ENCODE measurements around the gene PRX.

Gene PRX

GRCh38 chr19:40418040-40418439 lies 4.9 kb upstream of the PRX start:
- DNase-seq (ENCODE audit: extremely low read depth, low read depth) = no peak
- TF ChIP-seq CTCF (IDR thresholded peaks at IDR 0.05; ENCODE audit: low read depth, low read length, missing control alignments) = no peak
- H3K4me3 ChIP-seq (replicated peaks; ENCODE audit: low read depth, low read length) = no peak overlapping the region

- no peak overlapping the region for H3K4me3 ChIP-seq (replicated peaks; ENCODE audit: low read depth, low read length)
- TF ChIP-seq CTCF (IDR thresholded peaks at IDR 0.05; ENCODE audit: low read depth, low read length, missing control alignments) = no peak
- no peak for DNase-seq (ENCODE audit: extremely low read depth, low read depth)
These were observed 4.4 kb upstream of the PRX start for GRCh38 chr19:40417643-40417981.

- DNase-seq (ENCODE audit: extremely low read depth, low read depth) = no peak
- TF ChIP-seq CTCF (IDR thresholded peaks at IDR 0.05; ENCODE audit: low read depth, low read length, missing control alignments) = no peak
- no peak overlapping the region for H3K4me3 ChIP-seq (replicated peaks; ENCODE audit: low read depth, low read length)
These were observed 3.9 kb upstream of the PRX start for GRCh38 chr19:40416918-40417642.

GRCh38 chr19:40415768-40416167 lies 2.6 kb upstream of the PRX start:
- TF ChIP-seq CTCF (IDR thresholded peaks at IDR 0.05; ENCODE audit: low read depth, low read length, missing control alignments) = no peak

GRCh38 chr19:40414542-40415535 lies 1.7 kb upstream of the PRX start:
- TF ChIP-seq CTCF (IDR thresholded peaks at IDR 0.05; ENCODE audit: low read depth, low read length, missing control alignments) = no peak
- H3K4me3 ChIP-seq (replicated peaks; ENCODE audit: low read depth, low read length) = no peak overlapping the region
- DNase-seq (ENCODE audit: extremely low read depth, low read depth) = no peak

More at GRCh38 chr19:40415768-40416167, 2.6 kb upstream of the PRX start:
- no peak overlapping the region for H3K4me3 ChIP-seq (replicated peaks; ENCODE audit: low read depth, low read length)
- no peak for DNase-seq (ENCODE audit: extremely low read depth, low read depth)

- no peak overlapping the region for H3K4me3 ChIP-seq (replicated peaks; ENCODE audit: low read depth, low read length)
- DNase-seq (ENCODE audit: extremely low read depth, low read depth) = no peak
- no peak for TF ChIP-seq CTCF (IDR thresholded peaks at IDR 0.05; ENCODE audit: low read depth, low read length, missing control alignments)
These were observed 312 bp downstream of the PRX start for GRCh38 chr19:40412866-40413265.

Data from HFF-Myc (cell line).